HL-60 (cell line): Measurements from ENCODE around the gene FAM222B.

Source experiments
- DNase-seq, 2 experiments: peaks; one replicate each; pipeline ENCODE4 v3.0.0-alpha.2; 2010 to 2020; ENCODE audit warnings: low read depth in 1 of 2, low spot score in 1 of 2
- H3K27ac ChIP-seq: fragments of 250-450 bp; sonication (Bioruptor Pico); replicated peaks from 2 replicates; pipeline ENCODE4 v1.5.1; 2020; ENCODE audit warnings: mild to moderate bottlenecking, moderate library complexity
- H3K27me3 ChIP-seq: fragments of 250-450 bp; sonication (Bioruptor Pico); 2 replicates; pipeline ENCODE4 v1.5.1; 2021; ENCODE audit warnings: mild to moderate bottlenecking, moderate library complexity; ENCODE audit not compliant: insufficient read depth, poor library complexity, severe bottlenecking
- H3K4me3 ChIP-seq: replicated peaks from 2 replicates; pipeline ENCODE4 v1.5.1; 2011; ENCODE audit warnings: mild to moderate bottlenecking, control low read depth, low read length; ENCODE audit not compliant: insufficient read depth
- GABPA ChIP-seq: IDR thresholded peaks from 2 replicates; pipeline ENCODE4 v1.6.1; 2012; ENCODE audit warnings: low read depth
- POLR2AphosphoS5 ChIP-seq: IDR thresholded peaks from 2 replicates; pipeline ENCODE4 v1.6.1; 2012; ENCODE audit warnings: low read depth
- SPI1 ChIP-seq: IDR thresholded peaks from 2 replicates; pipeline ENCODE4 v1.6.1; 2012; ENCODE audit warnings: low read depth, mild to moderate bottlenecking, borderline replicate concordance
- TF ChIP-seq, protein P1 (sequence below): IDR thresholded peaks from one replicate; pipeline ENCODE4 v1.5.1; 2011; ENCODE audit warnings: low read length, control low read depth, inconsistent platforms; ENCODE audit not compliant: insufficient read depth
- TF ChIP-seq, protein P2 (sequence below): IDR thresholded peaks from 2 replicates; pipeline ENCODE4 v1.6.1; 2012; ENCODE audit warnings: low read depth; ENCODE audit not compliant: insufficient replicate concordance

Gene FAM222B

DNA sequence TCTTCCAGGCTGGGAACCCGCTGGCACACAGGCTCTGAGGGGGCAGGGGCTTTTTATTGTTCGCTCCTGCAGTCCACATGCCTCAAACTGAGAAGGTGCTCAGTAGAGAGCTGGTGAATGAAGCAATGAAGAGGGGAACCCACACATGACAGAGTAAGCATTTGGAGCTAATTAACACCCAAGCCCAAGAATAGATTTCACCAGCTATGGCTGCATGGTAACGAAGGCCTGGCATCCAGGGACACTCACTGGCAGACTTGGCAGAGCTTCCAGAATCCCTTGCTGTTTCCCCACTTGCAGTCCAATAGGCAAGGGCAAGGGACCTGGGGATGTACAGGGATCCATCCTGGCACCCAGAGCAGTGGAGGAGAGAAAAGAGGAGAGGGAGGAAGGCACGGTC is 42.8 kb upstream of the FAM222B start:
- DNase-seq: no peak
- H3K27me3 ChIP-seq: no peaks in the 10 kb centered on the region
- TF ChIP-seq SPI1 (no peak), POLR2AphosphoS5 (no peak), GABPA (no peak)
- TF ChIP-seq, protein P1, sequence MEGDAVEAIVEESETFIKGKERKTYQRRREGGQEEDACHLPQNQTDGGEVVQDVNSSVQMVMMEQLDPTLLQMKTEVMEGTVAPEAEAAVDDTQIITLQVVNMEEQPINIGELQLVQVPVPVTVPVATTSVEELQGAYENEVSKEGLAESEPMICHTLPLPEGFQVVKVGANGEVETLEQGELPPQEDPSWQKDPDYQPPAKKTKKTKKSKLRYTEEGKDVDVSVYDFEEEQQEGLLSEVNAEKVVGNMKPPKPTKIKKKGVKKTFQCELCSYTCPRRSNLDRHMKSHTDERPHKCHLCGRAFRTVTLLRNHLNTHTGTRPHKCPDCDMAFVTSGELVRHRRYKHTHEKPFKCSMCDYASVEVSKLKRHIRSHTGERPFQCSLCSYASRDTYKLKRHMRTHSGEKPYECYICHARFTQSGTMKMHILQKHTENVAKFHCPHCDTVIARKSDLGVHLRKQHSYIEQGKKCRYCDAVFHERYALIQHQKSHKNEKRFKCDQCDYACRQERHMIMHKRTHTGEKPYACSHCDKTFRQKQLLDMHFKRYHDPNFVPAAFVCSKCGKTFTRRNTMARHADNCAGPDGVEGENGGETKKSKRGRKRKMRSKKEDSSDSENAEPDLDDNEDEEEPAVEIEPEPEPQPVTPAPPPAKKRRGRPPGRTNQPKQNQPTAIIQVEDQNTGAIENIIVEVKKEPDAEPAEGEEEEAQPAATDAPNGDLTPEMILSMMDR: no peak
- TF ChIP-seq, protein P2, sequence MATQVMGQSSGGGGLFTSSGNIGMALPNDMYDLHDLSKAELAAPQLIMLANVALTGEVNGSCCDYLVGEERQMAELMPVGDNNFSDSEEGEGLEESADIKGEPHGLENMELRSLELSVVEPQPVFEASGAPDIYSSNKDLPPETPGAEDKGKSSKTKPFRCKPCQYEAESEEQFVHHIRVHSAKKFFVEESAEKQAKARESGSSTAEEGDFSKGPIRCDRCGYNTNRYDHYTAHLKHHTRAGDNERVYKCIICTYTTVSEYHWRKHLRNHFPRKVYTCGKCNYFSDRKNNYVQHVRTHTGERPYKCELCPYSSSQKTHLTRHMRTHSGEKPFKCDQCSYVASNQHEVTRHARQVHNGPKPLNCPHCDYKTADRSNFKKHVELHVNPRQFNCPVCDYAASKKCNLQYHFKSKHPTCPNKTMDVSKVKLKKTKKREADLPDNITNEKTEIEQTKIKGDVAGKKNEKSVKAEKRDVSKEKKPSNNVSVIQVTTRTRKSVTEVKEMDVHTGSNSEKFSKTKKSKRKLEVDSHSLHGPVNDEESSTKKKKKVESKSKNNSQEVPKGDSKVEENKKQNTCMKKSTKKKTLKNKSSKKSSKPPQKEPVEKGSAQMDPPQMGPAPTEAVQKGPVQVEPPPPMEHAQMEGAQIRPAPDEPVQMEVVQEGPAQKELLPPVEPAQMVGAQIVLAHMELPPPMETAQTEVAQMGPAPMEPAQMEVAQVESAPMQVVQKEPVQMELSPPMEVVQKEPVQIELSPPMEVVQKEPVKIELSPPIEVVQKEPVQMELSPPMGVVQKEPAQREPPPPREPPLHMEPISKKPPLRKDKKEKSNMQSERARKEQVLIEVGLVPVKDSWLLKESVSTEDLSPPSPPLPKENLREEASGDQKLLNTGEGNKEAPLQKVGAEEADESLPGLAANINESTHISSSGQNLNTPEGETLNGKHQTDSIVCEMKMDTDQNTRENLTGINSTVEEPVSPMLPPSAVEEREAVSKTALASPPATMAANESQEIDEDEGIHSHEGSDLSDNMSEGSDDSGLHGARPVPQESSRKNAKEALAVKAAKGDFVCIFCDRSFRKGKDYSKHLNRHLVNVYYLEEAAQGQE: no peak
- H3K27ac ChIP-seq: no peak overlapping the region
- no peak overlapping the region for H3K4me3 ChIP-seq

- DNase-seq: no peak
- TF ChIP-seq SPI1: no peak
- TF ChIP-seq POLR2AphosphoS5: no peak
- TF ChIP-seq, protein P2: no peak
- TF ChIP-seq GABPA: no peak
- TF ChIP-seq, protein P1: no peak
- H3K27ac ChIP-seq: no peak overlapping the region
- no peaks in the 10 kb centered on the region for H3K27me3 ChIP-seq
- H3K4me3 ChIP-seq: no peak overlapping the region
These were observed 41.5 kb upstream of the FAM222B start for GRCh38 chr17:28883967-28884702.

DNA sequence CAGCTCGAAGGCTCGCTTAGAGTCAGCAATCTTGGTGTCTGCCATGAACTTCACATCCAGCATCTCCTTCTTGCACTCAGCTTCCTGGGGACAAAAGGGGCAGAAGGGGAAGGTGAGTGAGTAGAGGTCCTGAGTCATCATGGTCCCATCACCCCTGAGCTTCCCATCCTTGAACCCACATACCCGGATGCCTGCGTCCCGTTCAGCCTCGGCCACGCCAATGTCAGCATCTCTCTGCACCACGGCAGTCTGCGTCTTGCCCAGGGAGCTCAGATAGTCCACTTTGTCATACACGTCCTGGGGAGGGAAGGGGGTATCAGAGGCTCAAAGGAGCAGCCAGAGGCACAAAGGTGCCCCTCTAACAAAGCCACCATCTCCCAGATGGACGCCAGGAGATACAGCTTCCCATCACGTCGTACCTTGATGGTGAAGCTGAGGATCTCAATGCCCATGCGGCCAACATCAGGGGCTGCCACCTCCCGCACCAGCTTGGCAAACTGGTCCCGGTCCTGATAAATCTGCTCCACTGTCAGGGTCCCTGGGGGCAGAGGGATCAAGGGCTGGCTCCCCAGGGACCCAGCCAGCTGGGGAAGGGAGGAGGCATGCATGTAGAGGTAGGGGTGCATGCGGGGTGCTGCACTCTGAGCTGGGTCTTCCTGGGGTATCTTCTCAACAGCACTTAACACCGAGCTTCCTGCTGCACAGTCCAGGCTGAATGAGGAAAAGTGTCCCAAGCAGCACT is 39.7 kb upstream of the FAM222B start:
- no peak for DNase-seq
- TF ChIP-seq, protein P1: no peak
- TF ChIP-seq SPI1 (no peak), GABPA (no peak)
- TF ChIP-seq, protein P2: no peak
- H3K27ac ChIP-seq: no peak overlapping the region
- H3K27me3 ChIP-seq: no peaks in the 10 kb centered on the region
- H3K4me3 ChIP-seq: no peak overlapping the region
